Measurements from ENCODE around the gene TMEM63C.

- TF ChIP-seq CTCF (IDR thresholded peaks at IDR 0.05) (no peak), POLR2A (IDR thresholded peaks at IDR 0.05) (no peak), POLR2AphosphoS5 (IDR thresholded peaks at IDR 0.05) (no peak), EP300 (IDR thresholded peaks at IDR 0.05) (no peak)
These were observed 102.5 kb downstream of the TMEM63C start for GRCh38 chr14:77284066-77284465.
